GM19328 (cell line): ENCODE data around the gene SHB.

Experiments used
- ATAC-seq: cut with Tn5 transposase; IDR thresholded peaks from one replicate; pipeline ENCODE4 v1.9.1; 2021; ENCODE audit warnings: mild to moderate bottlenecking, moderate library complexity; ENCODE audit not compliant: unreplicated experiment

The SHB gene

DNA sequence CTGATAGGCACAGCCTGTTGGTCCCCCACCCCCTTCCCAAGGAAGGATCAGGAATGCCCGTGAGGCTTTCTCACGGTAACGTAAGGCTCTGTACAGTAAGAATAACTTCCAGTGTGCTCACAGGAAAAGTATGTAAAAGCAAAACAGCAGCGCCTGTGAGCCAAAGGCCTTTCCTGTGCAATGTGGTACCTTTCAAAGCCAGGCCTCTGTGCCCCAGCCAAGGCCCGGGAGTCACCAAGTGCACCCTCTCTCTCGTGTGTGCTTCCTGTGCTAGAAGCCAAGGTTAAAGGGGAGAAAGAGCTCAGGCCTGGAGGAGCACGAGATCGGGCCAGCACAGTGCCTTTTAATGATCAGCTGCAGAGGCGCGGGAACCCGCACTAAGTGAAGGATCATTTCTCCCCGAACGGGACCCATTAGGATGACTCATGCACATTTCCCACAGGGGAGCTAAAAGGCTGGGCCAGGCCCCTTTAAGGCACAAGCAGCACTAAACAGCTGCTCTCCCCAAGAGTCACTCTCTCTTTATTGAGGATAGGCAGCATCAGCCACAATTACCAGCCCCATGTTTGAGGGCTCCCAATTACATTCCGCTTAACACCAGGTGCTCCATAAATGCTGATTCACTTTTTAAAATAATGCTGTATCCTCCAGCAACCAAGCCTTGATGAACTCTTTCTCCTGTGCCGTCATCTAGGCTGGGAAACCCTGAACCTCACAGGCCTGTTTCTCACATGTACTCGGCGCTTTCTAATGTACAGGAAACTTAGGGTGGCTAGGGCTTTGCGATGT lies 42.8 kb downstream of the SHB start:
- no peak for ATAC-seq

DNA sequence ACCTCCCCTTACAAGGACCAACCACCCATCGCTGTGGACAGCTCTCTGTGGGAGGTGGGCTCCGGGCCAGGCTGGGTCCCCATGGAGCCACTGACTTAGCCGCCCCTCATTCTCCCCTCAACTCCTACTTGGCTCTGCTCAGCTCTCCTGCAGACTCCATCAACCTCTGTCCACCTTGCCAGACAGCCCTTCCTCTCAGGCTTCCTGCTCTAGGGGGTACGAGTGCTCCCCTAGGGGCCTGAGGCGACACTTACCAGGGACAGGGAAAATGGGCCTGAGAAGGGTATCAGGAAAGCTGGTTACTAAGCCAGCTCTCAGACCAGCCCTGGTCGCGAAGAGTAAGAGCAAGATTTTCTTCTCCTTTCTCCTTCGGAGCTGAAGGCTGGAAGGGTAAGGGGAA lies 43.9 kb downstream of the SHB start:
- ATAC-seq = no peak

DNA sequence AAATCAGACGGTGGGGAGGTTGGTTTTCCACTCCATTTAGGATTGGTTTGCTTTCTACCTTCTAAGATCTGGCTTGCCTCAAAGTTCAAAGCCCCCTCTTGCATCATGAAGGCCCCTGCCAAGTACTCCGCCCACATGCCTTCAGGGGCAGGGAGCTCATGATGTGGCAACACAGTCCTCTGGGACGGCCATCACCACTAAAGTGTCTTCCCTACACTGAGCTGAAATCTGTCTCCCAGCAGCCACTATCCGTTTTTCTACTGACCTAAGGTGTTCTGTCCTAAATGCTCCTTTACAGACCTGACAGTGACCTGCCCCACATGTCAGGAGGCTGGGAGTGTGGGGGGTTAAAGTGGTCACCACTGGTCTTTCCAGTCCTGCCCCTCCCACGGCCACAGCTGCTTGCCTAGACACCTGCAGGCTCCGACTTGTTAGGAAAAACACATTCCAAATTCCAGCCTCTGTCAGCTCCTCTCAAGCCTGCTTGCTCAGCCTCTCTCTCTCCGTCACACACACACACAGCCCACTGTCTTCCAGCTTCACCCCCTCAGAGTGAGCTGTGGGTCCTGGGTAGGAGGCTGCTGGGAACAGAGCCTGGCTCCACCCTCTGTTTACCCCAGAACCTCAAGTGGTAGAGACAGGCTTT lies 44.9 kb downstream of the SHB start:
- ATAC-seq = no peak

DNA sequence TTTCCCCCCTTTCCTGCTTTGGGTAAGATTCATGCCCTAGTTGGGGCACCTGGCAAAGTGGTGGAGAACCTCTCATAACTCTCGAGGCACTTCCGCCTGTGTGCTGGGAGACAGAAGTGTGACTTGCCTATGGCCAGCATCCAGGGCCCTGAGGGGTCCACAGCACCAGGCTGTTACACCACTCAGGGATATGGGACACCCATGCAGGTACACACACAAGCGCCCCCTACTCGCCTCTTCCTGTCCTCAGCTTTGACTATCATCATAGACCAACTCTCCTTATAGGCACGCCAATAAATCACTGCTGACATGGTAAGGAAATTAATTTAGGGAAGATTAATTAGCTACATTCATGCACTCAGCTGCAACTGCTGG lies 45.4 kb downstream of the SHB start:
- no peak for ATAC-seq

DNA sequence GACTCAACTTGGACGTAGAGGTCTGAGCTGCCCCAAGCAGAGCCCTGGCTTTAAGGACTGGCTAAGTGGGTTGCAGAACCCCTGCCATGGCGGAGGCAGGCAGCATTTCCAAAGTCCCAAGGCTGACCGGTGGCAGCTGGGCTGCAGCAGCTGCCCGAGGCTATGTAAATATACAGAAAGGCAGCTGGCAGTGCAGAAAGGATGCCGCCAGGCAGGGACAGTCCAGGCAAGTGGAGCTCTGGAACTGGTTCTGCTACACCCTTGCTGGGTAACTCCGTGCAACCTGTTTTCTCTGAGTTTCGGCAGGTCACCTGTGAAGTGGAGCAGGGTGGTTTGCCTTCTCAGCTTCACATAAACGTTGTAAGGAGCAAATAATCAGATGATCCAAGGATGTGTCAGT lies 46.0 kb downstream of the SHB start:
- ATAC-seq = no peak

DNA sequence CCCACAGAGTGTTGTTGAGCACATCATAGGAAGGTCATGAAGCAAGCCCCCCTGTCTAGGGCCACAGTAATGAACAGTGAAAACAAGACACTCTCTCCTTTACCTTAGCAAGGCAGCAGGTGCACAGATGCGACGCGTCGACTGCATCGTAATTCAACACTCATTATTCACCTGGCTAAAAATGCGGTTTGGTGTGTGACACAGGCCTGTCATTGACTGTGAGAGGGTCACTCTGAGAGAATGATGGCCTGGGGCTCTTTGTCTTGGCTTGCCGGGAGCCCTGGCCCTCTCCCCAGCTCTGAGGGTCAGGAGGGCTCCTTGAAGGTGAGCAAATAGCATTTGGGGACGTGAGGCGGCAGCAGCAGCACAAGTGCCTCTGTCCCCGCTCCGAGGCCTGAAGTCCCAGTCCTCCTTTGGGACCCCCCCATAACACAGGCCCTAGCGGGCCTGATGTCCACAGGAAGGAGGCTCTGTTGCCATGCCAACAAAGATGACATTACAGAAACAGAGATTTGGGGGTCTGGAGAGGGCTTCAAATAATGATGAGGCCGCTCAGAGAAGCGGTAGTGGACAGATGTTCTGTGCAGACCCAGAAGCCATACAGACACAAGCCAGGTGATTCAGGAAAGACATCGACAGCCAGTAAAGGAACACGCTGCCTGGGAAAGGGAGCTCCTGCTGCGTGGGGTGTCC lies 46.7 kb downstream of the SHB start:
- ATAC-seq = no peak

DNA sequence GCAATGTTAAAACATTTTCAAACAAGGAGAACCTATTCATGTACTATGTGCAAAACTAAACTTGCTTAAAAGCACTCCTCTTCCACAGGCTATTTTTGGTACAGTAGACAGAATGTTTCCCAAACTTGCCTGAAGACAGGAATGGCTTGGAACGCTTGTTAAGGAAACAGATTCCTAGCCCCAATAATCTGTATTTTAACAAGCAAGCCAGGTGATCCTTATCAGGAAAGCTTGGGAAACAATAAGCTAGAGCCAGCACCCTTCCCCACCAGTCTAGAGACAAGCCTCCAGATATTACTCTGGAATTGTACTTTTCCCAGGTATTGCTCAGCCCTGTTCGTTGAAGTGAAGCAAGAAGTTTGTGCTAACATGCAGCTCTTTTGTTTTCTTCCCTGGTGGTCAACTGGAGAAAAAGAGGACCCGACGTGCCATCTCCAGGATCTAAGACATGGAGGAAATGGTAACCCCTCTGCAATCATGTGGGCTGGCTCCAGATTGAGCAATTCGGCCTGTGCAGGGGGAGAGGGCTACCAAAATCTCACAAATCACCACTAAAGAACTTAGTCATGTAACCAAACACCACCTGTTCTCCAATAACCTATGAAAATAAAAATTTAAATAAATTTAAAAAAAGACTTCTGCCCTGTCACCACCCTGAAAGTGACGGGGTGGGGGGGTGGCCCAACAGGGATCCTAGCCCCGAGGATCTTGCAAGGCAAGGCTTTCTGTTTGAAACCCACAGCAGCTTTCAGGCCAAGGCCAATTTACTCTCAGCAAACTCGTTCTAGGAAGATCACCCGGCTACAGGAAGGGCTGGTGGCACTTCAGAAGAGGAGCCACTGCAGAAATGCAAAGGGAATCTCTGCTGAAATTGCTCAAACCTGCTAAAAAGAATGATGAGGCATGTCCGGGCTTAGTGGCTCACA lies 48.6 kb downstream of the SHB start:
- ATAC-seq = no peak

DNA sequence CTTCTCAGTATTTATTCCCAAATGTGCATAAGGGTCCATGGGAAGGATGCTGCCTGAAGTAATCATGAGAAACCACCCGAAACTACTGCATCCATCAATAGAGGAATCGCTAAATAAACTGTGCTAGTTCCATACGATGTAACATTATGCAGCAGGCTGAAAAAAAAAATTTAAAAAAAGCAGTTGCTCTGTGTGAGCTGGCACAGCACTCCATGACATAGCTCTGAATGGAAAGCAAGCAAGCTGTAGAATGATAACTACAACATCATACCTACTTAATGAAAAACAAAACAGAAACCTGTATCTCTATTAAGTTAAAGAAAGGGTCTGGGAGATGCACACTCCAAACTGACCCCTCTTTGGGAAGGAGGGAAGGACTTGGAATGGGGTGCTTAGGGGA lies 49.3 kb downstream of the SHB start:
- ATAC-seq = no peak

DNA sequence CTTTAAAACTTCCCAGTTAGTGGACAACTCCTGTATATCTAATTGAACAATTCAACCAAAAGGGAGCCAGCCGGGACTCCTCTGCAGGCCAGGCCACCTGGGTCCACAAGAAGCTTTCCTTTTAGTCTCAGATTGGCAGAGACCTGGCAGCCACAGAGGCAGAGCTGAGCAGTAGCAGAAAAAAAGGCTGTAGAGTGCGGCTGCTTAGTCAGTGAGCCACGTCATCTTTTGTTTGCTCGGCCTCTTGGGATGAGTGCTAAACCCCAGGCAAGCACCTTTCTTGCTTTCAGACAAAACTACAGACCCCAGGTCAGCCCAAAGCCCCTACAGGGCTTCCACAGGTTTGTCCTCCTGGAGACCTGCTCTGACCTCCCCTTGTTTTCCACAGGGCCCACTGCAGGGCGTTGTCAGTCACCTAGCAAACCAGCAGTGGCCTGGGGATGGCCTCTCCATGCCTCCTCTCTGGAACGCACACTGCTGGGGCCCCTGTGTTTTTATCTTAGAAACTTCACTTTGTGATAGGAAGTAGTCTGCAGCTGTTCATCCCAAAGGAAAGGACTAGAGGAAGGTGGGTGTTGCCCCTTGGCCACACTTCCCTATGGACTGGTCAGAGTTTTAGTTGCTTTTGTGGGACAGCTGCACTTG lies 49.9 kb downstream of the SHB start:
- no peak for ATAC-seq

DNA sequence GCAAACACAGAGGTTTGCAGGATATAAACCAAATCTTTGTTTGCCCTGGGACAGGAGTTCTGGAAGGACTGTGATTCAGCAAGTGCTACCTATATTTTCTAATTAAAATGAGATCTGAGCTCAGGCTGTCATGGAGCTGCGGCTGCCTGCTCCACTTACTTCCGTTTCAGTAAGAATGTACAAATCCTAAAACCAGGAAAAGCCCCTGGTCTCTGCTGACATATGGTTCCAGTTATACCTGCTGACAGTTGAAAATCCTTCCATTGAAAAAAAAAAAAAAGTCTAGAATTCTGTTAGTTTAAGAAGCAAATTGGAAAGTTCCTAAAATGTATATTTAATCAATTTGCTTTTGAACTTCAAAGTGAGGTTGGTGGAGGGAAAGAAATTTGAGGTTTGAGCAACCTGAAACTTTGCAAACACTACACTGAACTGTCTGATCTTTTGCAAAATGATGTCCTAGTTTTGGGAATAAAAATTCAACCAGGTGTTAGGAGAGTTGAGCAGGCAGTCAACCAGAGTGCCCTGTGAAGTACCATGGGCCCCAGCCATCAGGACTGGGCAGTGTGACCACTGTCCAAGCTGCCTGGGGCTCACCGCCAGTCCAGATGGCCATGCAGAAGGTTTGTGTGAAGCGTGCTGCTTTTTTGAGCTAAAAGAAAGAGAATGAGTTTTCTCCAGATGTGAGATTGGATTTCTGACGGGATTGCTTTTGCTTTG lies 50.6 kb downstream of the SHB start:
- ATAC-seq = no peak

DNA sequence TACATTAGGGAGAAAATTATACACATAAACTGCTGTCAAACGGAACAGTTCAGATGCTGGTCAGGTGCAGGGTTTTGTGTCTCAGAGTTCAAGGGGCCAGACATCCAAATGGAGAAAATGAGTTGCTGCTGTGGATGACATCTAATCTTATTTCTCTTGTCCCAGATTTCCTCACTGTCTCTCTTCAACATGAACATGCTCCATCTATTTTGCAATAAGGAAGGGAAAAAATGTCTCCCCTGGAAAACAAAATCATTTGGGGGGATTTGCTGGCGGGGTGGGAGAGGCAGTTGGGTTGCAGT lies 51.2 kb downstream of the SHB start:
- no peak for ATAC-seq

DNA sequence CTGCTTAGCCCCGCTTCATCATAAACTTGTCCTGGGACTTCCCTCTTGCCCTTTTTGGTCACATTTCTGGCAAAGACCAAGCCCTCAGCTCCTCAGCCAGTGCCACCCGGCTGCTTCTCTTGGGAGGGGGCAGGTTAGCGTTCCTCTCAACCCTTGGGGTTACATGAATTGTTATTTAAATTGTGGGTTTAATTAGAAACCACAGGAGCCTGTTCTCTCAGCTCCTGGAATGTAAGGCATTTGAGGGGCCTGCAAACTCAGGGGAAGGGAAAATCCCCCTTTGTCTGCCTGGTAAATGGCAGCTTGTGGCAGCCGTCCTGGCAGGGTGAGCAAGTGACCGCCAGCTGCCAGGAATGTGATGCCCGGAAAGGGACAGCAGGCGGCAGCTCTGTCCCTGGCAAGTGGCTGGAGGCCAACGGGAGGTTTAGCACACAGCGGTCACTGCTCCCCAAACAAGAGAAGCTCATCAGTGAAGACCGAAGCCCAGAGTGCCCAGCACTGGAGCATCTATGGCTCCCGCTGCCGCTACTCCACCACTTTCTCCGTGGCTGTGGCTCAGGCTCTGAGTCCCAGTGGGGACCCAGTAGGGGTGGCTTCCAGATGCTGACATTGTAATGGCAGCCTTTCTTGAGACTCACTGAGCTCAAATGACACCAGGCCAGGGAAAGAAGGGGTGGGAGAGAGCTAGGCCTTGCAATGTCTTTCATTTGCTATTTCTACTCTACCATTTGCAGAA lies 51.7 kb downstream of the SHB start:
- ATAC-seq = no peak

DNA sequence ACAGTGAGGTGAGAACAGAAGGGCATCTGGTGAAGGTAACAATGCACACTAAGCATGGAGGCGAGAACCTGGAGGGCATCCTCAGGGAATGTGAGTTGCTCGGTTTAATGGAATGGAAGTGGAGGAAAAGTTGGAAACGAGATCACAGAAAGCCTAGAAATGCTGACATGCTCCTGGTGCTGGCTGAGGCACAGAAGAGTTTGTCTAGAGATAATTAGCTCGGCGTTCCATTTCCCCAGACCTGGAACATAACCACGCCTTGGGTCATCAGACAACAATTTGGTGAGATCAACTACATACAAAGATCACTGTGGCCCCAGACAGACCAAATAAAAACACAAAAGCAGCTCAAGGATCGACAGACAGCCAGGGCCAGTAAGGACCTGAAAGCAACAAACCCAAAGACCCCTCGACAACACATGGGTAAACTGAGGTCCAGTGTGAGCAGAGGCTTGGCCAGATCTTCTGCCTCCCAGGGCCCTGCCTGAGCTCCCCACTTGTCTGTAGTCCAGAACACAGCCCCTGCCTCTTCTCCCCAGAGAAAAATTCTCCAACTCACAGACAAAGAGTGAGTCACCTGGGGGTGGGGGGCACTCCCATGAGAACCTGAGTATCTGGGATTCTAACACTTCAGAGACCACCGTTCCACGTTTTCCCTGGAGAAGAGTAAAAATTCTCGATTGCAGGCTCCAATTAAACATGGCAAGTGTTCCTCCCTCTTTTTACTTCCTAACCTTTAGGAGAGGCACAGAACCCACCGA lies 52.5 kb downstream of the SHB start:
- ATAC-seq = no peak

DNA sequence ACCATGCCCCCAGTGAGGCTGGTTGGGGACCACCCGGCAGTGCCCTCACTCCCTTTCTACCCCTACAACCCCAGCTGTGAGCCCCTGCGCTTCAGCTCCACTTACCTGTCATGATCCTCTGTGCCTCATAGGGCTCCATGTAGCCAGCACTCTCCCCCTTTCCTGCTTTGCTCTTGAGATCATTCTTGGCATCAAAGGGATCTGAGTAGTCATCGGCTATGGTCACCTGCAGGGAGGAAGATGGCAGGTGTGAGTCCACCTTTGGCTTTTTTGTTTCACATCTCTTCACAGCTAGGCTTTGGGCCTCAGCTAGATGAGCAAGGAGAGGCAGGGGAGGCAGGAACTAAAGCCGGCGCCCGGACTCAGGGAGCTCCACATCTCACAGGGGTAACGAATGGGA lies 53.1 kb downstream of the SHB start:
- no peak for ATAC-seq

DNA sequence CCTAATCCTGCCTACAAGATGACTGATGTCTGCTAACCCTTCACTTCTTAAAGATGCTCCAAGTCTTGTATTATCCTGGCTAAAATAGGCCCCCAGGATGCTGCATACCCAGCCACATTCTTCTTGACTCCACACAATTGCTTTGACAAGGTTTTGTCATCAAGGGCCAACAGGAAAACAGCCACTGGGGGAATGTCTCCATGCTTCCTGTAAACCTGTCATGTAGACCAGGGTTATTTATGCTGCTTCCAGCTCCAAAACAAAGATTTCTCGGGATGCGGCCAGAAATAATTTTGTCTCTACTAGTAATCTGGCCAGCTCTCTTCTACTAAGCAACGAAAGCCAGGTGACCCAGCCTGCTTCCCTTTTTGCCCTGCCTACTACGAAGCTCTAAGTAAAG lies 53.8 kb downstream of the SHB start:
- no peak for ATAC-seq

DNA sequence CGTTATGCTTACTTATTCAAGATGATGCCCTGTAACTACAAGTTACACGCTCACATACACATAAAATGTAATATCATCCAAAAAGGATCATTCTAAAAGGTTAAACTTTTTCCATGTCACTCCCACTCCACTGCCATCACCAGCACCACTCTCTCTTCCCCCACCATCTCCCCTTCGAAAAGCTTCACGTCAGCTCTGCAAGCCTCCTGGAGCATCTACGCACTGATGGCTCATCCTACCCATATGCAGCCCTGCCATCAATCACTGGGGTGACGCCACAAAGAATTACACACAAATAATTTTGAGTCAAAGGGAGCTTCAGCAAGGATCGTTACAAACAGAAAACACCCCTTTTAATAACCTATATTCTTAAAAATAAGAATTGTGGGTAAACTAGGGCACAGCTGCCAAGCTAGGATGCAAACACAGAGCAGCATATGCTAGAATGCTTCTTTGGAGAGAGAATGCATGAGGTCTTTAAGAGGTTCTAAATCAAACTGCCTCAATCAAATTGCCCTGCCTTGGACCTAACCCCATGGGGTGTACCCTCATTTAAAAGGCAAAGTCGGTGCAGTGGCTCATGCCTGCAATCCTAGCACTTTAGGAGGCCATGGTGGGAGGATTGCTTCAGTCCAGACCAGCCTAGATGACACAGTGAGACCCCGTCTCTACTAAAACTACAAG lies 56.1 kb downstream of the SHB start:
- ATAC-seq = no peak

DNA sequence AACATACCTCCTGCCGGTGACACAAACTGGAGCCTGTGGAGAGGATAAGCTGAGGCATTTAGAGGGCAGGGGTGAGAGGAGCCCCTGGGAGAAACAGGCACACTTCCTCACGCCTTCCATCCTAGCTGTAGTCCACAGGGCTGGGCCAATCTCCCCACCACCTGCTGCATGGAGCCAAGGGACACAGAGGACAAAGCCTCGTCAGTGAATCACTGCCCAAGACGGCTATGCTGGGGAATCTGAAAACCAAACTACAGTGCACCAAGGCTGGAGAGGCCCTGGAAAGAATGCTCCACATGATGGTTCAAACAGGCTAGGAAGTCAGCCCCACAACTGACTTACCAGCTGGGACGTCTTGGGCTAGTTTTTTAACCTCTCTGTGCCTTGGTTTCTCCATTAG lies 57.0 kb downstream of the SHB start:
- no peak for ATAC-seq
